NCI-H774 (cell line): Measurements from ENCODE around the gene SIRT1.
"Not testable (repeated sequence)": the region's sequence is repeated elsewhere in the genome, so short reads cannot be mapped to it uniquely, and the experiment has no call there.

Experiments
- DNase-seq: peaks from one replicate; lab custom pipeline; 2025; lab: John Stamatoyannopoulos, UW

The SIRT1 gene

DNA sequence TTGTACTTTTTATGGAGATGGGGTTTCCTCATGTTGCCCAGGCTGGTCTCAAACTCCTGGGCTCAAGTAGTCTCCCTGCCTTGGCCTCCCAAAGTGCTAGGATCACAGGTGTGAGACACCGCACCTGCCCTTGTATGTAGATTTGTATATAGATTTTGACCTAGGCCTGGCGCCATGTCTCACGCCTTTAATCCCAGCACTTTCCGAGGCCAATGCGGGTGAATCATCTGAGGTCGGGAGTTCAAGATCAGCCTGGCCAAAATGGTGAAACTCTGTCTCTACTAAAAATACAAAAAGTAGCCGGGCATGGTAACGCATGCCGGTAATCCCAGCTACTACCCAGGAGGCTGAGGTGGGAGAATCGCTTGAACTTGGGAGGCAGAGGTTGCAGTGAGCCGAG is 7.0 kb upstream of the SIRT1 start:
- not testable (repeated sequence) for DNase-seq

GRCh38 chr10:67878133-67878532 is 6.3 kb upstream of the SIRT1 start:
- DNase-seq: no peak

- peak; percentile 46 for DNase-seq
Observed at GRCh38 chr10:67883710-67884312, 645 bp upstream of the SIRT1 start.

DNA sequence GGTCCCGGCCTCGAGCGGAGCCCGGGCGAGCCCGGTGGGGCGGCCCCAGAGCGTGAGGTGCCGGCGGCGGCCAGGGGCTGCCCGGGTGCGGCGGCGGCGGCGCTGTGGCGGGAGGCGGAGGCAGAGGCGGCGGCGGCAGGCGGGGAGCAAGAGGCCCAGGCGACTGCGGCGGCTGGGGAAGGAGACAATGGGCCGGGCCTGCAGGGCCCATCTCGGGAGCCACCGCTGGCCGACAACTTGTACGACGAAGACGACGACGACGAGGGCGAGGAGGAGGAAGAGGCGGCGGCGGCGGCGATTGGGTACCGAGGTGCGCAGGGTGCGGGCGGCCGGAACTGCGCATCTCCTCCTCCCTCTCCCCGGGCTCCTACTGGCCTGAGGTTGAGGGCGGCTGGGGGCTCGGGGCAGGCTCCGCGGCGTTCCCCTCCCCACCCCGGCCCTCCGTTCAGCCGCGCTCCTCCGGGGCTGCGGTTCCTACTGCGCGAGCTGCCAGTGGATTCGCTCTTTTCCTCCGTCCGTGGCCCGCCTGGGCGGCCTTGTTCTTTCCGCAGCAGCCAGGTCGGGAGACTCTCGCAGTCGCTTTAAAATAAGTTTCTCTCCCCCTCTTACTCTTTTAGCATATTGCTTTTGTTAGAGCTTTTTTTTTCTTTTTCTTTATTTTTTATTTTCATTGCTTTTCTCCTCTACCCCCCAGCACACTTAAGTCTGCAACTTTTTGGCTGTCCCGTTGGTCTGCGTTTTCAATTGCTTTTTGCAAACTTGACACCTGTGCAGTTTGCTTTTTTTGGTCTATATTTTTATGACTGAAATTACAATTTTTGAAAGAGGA is 600 bp downstream of the SIRT1 start:
- DNase-seq: peak; percentile 76

- DNase-seq: no peak
Observed at GRCh38 chr10:67893637-67894036, 9.2 kb downstream of the SIRT1 start.

GRCh38 chr10:67903581-67903980 is 19.1 kb downstream of the SIRT1 start:
- no peak for DNase-seq

- DNase-seq: no peak
Observed at GRCh38 chr10:67912331-67912946, 28.0 kb downstream of the SIRT1 start.

DNA sequence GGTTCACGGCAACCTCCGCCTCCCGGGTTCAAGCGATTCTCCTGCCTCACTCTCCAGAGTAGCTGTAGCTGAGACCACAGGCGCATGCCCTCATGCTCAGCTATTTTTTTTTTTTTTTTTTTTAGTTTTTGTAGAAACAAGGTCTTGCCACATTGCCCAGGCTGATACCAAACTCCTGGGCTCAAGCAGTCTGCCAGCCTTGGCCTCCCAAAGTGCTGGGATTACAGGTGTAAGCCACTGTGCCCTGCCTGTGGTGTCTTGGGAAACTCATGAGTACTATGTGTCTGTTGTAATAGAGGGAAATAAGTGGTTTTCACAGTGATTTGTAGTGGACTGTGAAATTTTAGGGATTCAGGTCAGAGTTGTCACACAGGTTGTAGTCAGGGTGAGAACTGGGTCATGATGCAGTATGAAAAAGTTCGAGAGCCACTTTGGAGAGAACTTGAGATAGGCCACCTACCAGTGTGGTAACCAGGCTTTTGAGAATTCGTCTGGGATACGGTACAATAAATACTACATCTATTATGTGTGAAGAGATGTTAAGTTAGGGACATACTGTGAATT is 30.4 kb downstream of the SIRT1 start:
- no peak for DNase-seq

- no peak for DNase-seq
Observed at GRCh38 chr10:67917169-67917568, 32.7 kb downstream of the SIRT1 start.

DNA sequence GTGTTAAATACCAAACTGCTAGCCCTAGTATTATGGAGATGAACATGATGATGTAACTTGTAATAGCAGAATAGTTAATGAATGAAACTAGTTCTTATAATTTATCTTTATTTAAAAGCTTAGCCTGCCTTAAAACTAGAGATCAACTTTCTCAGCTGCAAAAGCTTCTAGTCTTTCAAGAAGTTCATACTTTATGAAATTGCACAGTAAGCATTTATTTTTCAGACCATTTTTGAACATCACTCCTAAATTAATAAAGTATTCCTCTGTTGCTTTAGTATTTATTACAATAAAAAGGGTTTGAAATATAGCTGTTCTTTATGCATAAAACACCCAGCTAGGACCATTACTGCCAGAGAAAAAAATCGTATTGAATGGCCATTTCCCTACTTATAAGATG is 33.2 kb downstream of the SIRT1 start:
- DNase-seq: no peak

GRCh38 chr10:67921065-67921464 is 36.6 kb downstream of the SIRT1 start:
- DNase-seq: no peak

- DNase-seq: no peak
Observed at GRCh38 chr10:67923551-67923950, 39.1 kb downstream of the SIRT1 start.

DNA sequence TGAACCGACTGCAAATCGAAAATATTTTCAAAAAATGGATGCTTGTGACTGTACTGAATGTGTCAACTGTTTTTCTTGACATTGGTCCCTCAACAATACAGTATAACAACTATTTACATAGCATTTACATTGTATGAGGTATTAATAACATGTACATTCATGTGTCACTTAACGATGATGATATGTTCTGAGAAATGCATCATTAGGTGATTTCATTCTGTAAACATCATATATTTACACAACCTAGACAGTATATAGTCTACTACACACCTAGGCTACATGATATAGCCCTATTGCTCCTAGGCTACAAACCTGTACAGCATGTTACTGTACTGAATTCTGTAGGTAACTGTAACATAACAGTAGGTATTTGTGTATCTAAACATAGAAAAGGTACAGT is 39.7 kb downstream of the SIRT1 start:
- no peak for DNase-seq

DNA sequence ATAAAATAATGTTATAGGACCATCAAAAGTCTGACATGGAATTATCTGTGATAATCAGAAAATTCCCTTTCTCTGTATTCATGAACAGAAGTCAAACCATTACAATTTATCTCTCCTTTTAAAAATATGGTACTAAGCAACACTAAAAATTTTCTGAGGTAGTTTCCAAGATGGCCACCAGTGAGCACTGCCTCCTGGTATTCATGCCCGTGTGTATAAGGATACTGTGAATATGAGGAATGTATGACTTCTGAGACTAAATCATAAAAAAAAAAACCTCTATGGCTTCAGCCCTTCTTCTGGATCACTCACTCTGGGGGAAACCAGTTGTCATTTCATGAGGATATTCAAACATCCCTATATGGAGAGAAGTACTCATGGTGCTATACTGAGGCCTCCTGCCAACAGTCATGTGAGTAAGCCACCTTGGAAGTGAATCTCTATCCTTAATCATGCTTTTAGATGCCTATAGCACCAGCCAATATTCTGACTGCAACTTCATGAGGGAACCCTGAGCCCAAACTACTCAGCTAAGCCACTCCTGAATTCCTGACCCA is 41.1 kb downstream of the SIRT1 start:
- no peak for DNase-seq

DNA sequence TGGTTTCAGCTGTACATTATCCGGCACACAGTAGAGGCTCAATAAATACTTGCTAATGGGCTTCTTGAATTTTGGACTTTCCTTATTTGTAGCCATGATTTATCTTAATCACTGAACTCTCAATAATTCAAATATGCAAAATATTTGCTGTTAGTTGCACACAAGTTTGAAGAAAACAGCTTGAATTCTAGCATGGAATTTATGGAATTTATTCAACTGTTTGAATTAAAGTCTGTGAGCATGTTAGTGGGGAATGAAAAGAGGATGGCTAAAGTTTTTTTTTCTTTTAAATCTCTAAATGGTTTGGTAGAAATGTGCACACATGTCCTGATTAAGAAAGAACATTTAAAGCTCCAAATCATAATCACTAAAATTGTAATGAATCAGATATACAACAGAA is 42.5 kb downstream of the SIRT1 start:
- DNase-seq: no peak

DNA sequence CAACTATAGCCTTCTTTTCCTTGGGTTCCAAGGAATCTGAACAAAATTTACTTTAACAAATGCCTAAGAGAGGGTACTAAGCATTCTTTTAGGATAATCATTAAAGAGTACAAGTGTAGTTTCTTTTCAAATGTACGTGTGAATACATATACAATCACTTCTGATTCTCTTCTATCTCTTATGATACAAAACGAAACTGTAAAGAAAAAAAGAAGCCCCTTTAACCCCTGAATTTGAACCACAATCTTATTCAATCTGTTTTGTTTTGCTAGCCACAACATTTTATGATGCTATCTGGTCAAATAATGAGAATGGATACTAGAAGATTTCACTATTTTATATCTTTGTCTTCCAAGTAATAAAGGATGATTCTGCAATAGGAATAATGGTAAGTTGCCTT is 48.7 kb downstream of the SIRT1 start:
- no peak for DNase-seq

- no peak for DNase-seq
Observed at GRCh38 chr10:67934336-67934735, 49.9 kb downstream of the SIRT1 start.

GRCh38 chr10:67935223-67935622 is 50.8 kb downstream of the SIRT1 start:
- no peak for DNase-seq

DNA sequence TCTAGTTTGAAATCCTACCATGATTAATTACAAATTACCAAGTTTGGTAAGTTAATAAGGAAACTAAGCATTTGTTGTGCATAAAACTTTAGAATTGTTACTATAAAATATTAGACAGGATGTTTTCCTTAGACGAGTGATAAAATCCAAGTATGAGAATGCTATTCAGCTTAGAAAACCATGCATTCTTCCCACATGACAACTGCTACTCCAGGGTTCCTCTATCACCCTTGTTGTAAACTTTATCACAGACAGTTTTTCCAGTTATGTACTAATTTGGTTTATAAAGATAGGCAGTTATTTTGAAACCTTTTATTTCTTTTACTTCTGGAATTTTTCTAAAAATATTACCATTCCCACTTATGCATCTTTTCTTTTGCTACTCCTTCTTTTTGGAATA is 52.0 kb downstream of the SIRT1 start:
- DNase-seq: no peak

- DNase-seq: no peak
Observed at GRCh38 chr10:67943917-67944316, 59.5 kb downstream of the SIRT1 start.

GRCh38 chr10:67955614-67956013 is 71.2 kb downstream of the SIRT1 start:
- DNase-seq: no peak

DNA sequence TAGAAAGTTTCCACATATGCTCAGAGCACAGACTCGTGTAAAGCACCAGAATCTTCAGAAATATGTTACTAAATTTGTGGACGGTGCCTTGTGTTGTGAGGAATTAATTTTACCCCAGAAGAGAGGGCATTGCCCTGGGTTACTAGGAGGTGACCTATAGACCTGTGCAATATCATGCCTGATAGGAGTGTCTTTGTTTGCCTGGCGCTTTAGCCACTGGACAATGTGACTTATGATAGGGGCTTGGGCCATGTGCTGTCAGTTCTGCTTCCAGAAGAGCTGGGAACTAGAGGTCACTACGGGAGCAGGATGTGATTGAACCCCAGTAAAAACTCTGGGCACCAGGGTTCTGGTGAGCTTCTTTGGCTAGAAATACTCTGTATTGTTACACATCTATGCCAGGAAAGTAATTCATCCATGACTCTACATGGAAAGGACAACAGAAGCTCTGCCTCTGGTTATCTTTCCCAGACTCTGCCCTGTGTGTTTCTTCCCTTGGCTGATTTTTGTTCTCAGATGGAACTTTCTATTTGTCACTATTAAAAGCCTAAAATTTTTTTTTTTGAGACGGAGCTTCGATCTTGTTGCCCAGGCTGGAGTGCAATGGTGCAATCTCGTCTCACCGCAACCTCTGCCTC is 75.5 kb downstream of the SIRT1 start:
- no peak for DNase-seq
